ENCODE data around the gene SORL1-AS1.

Gene SORL1-AS1

DNA sequence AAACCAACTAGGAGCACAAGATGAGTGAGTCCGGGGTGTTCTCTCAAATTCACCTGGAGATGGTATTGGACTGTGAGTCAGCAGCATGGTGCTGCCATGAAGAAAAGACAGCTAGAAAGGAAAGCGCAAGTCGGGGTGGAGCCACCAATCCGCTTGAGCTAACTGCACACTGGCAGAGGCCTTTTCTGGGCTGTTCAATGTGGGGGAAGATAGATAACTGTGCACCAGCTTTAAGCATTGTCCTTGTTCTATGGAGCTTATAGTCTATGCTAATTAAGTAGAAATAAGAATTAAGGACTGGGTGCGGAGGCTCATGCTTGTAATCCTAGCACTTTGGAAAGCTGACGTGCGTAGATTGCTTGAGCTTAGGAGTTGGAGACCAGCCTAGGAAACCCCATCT is 21.9 kb upstream of the SORL1-AS1 start:
- no peak for DNase-seq (ENCODE audit: low read depth)
- TF ChIP-seq, protein P1, sequence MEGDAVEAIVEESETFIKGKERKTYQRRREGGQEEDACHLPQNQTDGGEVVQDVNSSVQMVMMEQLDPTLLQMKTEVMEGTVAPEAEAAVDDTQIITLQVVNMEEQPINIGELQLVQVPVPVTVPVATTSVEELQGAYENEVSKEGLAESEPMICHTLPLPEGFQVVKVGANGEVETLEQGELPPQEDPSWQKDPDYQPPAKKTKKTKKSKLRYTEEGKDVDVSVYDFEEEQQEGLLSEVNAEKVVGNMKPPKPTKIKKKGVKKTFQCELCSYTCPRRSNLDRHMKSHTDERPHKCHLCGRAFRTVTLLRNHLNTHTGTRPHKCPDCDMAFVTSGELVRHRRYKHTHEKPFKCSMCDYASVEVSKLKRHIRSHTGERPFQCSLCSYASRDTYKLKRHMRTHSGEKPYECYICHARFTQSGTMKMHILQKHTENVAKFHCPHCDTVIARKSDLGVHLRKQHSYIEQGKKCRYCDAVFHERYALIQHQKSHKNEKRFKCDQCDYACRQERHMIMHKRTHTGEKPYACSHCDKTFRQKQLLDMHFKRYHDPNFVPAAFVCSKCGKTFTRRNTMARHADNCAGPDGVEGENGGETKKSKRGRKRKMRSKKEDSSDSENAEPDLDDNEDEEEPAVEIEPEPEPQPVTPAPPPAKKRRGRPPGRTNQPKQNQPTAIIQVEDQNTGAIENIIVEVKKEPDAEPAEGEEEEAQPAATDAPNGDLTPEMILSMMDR (IDR thresholded peaks at IDR 0.05; ENCODE audit: insufficient read depth, low read depth, low read length, missing control alignments): no peak
- no peak overlapping the region for H3K4me3 ChIP-seq (ENCODE audit: low read length)

DNA sequence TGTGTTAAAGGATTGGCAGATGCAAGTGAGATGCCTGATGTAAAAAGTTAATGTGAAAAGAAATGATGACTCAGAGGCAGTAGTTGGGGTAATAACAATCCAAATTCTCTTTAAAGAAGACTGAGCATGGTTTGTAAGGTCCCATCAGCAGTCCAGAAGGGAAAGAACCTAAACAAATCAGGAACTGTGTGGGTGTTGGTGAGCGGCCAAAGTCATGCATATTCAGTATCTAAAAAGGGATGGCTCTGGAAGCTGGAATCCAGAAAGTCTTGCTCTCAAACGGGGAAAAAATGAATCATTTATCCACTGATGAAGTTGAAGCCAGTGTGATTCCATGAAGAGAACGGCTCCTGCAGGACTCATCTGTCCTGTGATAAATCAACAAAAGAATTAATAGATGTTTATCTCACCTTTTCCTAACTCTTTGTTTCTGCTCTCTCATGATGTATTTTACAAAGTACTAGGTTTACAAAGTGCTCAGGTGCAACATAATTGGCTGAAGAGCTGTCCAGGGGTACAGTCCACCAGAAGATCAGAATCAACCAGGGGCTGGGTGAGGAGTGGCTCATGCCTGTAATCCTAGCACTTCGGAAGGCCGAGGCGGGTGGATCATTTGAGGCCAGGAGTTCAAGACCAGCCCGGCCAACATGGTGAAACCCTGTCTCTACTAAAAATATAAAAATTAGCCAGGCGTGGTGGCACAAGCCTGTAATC is 20.5 kb upstream of the SORL1-AS1 start:
- H3K4me3 ChIP-seq (ENCODE audit: low read length): no peak overlapping the region
- TF ChIP-seq, protein P1 (IDR thresholded peaks at IDR 0.05; ENCODE audit: insufficient read depth, low read depth, low read length, missing control alignments): no peak
- DNase-seq (ENCODE audit: low read depth): peak; percentile 58

DNA sequence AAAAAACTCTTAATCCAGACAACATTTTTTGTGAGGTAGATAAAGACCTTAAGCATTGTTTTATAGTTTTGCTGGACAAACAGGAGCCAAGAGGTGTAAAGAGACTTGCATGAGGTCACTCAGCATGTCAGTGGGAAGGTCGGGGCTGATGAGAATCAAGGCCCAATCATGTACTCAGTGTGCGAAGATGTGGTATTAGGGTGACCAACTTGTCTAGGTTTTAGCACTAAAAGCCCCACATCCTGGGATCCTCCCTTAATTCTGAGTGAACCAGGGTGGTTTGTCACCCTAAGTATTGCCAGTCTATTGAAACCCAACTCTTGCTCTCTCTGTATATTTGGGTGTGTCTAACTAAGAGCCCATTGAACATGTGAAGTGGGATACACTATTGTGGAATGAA is 19.5 kb upstream of the SORL1-AS1 start:
- TF ChIP-seq, protein P1 (IDR thresholded peaks at IDR 0.05; ENCODE audit: insufficient read depth, low read depth, low read length, missing control alignments): no peak
- no peak for DNase-seq (ENCODE audit: low read depth)
- H3K4me3 ChIP-seq (ENCODE audit: low read length): no peak overlapping the region

DNA sequence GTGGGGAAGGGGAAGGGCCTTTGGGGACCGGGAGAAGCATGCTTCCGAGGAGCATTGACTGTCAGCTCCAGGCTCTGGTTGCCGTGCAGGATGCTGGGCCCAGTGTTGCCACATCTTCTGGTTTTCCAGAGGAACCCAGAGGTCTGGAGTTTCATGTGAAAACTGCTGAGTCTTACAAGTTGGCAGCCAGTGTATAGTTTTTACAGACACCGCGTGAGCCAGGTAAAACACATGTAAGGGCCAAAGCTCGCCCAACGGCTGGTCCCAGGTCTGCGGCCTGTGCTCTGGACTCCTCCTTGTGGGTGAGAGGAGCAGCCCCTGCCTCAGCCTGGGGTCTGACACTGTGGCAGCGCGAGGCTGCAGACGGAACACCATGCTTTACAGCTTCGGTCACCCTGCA is 18.4 kb upstream of the SORL1-AS1 start:
- no peak overlapping the region for H3K4me3 ChIP-seq (ENCODE audit: low read length)
- no peak for DNase-seq (ENCODE audit: low read depth)
- TF ChIP-seq, protein P1 (IDR thresholded peaks at IDR 0.05; ENCODE audit: insufficient read depth, low read depth, low read length, missing control alignments): no peak

DNA sequence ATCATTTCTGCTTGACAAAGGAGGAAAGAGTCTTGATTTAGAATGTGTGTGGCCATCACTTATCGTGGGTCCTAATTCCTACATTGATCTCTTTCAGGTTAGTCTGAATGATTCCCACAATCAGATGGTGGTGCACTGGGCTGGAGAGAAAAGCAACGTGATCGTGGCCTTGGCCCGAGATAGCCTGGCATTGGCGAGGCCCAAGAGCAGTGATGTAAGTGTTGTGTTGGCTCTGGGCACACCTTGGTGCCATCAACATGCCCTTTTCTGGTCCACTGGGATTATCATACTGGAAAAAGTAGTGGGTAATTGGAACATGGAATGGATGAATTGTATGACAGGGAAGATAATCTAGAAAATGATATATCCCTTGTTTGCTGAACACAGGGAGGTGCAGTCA is 17.1 kb upstream of the SORL1-AS1 start:
- TF ChIP-seq, protein P1 (IDR thresholded peaks at IDR 0.05; ENCODE audit: insufficient read depth, low read depth, low read length, missing control alignments): no peak
- no peak for DNase-seq (ENCODE audit: low read depth)
- no peak overlapping the region for H3K4me3 ChIP-seq (ENCODE audit: low read length)

DNA sequence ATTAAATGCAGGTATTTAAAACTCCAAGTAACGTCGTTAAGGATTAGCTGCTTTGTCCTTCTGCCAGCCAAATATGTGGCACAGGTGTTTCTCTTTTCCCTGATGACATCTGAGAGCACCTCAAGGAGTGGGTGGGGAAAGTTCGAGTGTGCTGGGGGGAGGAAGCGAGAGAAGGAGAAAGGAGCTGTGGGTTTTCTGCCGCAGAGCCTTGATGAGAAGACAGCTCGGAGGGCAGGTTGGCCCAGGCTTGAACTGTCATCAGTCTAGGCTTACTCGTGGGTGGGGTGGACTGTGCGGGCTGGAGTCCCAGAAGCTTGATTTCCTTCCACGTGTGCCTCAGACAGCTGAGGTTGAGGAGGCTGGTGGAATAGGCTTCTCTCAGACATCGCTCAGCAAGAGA is 15.2 kb upstream of the SORL1-AS1 start:
- TF ChIP-seq, protein P1 (IDR thresholded peaks at IDR 0.05; ENCODE audit: insufficient read depth, low read depth, low read length, missing control alignments): no peak

DNA sequence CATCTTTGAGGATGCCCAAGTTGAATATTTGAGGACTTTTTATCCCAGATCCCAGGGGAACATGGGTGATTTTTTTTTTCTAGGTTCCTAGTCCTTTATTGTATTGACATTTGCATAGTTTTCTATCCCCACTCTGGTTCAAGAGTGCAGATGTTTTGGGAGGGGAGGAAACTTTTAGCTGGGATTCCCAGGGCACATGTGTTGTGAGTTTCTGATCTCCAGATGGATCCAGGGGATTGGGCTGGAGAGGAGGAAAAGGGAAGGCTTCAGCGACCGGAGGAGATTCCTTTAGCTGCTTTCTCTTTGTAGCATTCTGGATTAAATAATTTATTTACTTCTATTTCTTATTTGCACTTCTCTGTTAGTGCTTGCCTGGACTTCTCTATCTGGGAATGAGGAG is 14.7 kb upstream of the SORL1-AS1 start:
- TF ChIP-seq, protein P1 (IDR thresholded peaks at IDR 0.05; ENCODE audit: insufficient read depth, low read depth, low read length, missing control alignments): no peak
- no peak overlapping the region for H3K4me3 ChIP-seq (ENCODE audit: low read length)
- no peak for DNase-seq (ENCODE audit: low read depth)

More for the DNA sequence above, 15.2 kb upstream of the SORL1-AS1 start:
- H3K4me3 ChIP-seq (ENCODE audit: low read length): no peak overlapping the region
- peak; percentile 40 for DNase-seq (ENCODE audit: low read depth)

Data from epithelial cell of esophagus (primary cell).